Stimulated activated CD4-positive, alpha-beta T cell treated with anti-CD3 and anti-CD28 coated beads, Interleukin-2, amount 100 ng/mL, for 48 hours (primary cell): Measurements from ENCODE around the gene QKI.
A peak's percentile ranks its signal among the peaks of the same experiment; 100 is the strongest.
"Not testable (repeated sequence)": the region's sequence is repeated elsewhere in the genome, so short reads cannot be mapped to it uniquely, and the experiment has no call there.

Experiments used
- DNase-seq, 2 donors: peaks; one replicate each; pipeline ENCODE4 v3.0.0-alpha.2; 2020

QKI gene

GRCh38 chr6:163444077-163444476, 29.6 kb downstream of the QKI start:
- no peak for DNase-seq

- no peak for DNase-seq
Measured at GRCh38 chr6:163446549-163446948, 32.0 kb downstream of the QKI start.

GRCh38 chr6:163449076-163449475, 34.6 kb downstream of the QKI start:
- no peak for DNase-seq

DNA sequence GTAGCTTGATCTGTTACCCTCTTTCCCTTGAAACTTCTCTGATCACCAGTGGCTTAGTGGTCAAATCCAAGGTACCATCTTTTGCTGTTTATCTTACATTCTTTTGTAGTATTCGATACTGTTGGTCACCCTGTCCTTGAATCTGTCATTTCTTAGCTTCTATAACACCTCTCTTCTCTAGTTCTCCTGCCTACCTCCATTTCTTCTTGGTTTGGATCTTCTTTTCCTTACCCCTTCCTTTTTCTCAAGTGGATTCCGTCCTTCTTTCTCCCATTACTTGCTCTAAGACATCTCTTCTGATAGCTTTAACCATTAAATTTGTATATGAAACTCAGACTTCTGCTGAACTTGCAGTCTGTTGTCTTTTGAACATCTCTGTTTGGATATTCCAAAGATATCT, 39.9 kb downstream of the QKI start:
- DNase-seq, result no peak

DNA sequence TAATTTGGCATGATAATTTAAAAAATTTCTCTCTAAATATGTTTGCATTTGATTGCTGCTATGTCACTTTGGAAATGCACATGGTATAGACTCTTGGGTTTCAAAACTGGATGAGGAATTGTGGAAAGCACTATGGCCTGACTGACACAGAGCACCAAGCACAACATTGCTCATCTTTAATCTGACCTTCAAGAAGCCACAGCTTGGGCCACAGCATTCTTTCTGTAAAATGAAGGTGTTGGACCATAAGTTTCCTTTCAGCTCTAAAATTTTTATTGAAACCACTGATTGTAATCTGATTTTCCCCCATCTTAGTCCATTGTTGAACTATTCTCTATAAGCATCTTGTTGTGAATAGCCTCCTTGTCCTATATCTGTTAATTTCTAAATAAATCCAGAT, 41.0 kb downstream of the QKI start:
- no peak for DNase-seq

DNA sequence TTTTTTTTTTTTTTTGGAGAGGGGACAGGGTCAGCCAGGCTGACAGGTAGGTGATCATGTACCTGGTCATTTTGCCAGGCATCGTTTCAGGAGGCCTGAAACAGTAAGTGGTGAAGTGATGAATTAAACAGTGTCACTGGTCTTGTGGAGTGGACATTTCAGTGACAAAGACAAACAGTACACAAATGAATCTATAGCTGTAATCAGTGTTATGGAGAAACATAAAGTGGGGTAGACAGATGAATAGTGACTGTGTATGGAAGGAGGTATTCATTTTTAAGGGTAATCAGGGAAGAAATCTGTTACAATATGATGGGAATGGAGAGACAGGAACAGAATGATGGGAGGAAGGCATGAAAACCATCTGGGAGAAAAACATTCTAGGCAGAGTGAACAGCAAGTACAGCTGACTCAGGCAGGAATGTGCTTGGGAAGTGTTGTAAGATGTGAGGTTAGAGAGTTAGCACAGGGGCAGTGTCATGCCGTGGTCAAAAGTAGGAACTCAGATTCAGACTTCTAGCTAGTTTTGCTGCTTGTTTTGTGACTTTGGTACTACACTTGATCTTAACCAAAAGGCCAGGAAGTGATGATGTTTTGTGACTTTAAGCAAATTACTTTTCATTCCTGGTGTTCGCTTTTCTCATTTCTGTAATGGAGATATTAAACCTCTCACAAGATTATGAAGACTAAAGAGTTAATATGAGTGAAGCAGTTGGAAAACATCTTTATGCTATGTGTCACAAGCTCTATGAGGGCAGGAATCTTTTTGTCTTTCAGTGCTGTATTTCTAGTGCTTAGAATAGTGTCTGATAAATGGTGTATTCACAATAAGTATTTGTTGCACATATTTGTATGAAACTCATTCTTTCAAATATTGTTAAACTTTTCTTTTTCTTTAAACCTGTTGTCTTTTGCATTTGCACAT, 43.4 kb downstream of the QKI start:
- DNase-seq, result no peak

DNA sequence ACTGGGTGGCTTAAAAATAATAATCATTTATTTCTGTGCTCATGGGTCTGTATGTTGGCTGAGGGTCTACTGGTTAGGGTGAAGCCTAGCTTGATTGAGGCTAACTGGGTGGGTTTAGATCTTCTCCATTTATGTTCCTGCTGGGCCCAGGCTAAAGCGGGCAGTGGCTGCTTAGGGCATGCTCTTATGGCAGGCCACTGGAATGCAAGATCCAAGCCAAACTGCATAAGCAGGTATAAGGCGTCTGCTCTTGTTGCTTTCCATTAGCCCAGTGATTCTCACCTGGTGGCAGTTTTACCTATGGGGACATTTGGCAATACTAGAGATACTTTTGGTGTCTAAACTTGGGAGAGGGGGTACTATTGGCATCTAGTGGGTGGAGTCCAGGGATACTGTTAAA, 44.5 kb downstream of the QKI start:
- no peak for DNase-seq

DNA sequence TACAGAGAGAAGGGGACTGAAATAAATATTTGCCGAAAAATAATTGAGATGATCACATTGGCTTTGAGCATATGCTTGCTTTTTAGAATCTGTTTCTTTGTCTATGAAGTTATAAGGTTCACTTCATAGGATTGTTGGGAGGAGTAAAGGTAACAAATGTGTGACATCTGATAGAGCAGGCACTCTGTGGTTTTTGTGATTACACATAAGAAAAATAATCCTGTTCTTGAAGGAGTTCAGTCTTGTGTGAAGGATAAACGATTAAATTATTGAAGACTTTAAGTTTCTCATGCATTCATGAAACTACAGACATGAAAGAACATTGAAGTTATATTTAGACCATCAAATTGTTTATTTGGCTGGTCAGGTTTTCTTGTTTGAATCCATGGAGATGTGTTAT, 45.0 kb downstream of the QKI start:
- DNase-seq, result no peak

GRCh38 chr6:163460307-163460782, 45.8 kb downstream of the QKI start:
- DNase-seq, result peak in 1 of 2 donors; percentile 8

DNA sequence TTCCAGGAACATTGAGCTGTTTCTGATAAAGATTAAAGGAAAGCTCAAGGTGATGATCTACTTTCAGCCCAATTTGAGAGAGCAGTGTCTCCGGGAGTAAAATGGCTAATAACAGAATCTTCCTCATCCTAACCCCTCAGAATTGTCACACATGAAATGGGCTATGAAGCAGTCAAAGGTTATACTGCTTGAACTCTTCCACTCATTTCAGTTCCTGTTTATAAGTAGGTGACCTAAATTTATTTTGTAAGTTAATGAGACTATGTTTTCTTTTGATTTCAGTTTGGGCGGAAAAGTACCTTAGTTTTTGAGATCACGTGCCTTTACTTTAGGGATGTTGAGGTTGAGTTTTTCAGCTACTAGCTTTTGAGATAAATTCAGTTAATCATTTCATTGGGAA, 47.2 kb downstream of the QKI start:
- no peak for DNase-seq

- no peak for DNase-seq
Measured at GRCh38 chr6:163463180-163463579, 48.7 kb downstream of the QKI start.

GRCh38 chr6:163463795-163464194, 49.3 kb downstream of the QKI start:
- DNase-seq, result no peak

DNA sequence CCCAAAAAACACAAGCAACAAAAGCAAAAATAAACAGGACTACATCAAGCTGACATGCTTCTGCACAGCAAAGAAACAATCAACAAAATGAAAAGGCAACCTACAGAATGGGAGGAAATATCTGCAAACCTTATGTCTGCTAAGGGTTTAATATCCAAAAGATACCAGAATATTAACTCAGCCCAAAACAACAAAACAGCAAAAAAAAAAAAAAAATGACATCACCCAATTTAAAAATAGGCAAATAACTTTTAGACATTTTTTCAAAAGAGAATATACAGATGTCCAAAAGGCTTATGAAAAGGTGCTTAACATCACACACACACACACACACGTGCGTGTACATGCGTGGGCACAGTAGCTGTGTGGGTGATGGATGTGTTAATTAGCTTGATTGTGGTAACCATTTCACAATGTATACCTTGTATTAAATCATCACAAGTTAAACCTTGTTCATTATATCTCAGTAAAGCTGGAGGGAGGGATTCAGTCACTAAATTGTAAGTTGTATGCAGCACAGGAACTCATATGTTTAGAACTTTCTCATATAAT, 52.4 kb downstream of the QKI start:
- no peak for DNase-seq

- no peak for DNase-seq
Measured at GRCh38 chr6:163468738-163469137, 54.2 kb downstream of the QKI start.

- DNase-seq, result no peak
Measured at GRCh38 chr6:163469459-163469985, 55.0 kb downstream of the QKI start.

DNA sequence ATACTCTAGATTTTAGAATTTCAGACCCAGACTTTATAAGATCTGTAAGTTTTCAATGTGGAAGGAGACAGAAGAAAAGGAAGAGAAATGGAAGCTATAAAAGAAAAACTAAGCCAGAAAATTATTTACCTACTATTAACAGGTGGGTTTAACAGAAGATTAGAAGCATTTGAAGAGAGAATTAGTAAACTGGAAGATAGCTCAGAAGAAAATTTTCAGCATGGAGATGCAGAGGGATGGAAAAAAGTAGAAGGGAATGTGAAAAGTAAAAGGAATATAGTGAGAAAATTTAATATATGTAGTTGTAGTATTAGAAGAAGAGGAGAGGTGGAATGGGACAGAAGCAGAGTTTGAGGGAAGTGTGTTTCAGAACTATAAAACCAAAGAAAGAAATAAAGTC, 56.1 kb downstream of the QKI start:
- DNase-seq, result no peak

- no peak for DNase-seq
Measured at GRCh38 chr6:163474581-163474980, 60.1 kb downstream of the QKI start.

DNA sequence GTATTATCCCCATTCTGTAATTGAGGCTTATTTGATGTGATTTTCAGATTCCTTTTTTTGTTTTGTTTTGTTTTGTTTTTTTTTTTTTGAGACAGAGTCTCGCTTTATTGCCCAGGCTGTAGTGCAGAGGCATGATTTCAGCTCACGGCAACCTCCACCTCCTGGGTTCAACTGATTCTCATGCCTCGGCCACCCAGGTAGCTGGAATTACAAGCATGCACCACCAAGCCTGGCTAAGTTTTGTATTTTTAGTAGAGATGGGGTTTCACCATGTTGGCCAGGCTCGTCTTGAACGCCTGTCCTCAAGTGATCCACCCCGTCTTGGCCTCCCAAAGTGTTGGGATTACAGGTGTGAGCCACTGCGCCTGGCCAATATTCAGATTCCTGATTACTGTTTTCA, 62.4 kb downstream of the QKI start:
- not testable (repeated sequence) for DNase-seq

GRCh38 chr6:163483107-163483506, 68.6 kb downstream of the QKI start:
- no peak for DNase-seq

DNA sequence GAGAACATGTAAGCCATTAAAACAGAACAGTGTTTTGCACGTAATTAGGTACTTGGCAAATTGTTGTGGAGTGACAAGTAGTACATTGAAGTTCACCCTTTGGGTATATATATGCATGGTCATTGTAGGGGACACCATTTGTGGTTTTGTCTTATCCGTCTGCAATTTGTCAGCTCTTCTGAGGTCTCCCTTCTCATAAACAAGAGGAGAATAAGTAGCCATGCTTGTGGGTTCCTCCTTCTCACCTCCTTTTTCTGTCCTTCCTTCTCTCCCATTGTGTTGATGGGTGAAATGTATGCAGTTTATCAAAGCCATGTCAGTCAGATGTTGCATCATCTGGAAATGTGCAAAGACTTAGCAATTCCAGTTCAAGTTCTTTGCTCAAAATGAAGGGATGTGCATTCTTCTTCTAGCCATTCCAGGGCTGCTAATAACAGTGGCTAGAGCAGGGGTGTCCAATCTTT, 70.9 kb downstream of the QKI start:
- no peak for DNase-seq

- DNase-seq, result no peak
Measured at GRCh38 chr6:163486821-163487220, 72.3 kb downstream of the QKI start.

GRCh38 chr6:163487606-163488005, 73.1 kb downstream of the QKI start:
- DNase-seq, result no peak

DNA sequence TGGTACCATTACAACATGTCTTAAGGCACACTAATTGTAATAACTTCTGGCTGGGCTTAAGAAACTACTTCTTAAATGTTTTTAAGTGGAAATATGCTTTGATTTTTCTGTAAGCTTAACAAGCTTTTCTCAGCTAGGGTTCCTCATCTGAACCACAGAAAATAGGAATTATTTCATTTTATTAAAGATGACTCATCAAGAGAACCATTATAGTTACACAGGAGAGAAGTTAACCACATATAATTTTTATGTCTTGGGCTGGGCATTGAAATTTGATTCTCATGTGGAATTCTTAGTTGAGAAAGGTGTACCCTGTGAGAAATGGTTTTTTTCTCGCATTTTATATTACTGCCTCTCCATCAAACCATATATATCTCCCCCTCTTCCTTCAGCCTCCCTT, 75.1 kb downstream of the QKI start:
- no peak for DNase-seq
